ENCODE results near the gene SHB.

DNA sequence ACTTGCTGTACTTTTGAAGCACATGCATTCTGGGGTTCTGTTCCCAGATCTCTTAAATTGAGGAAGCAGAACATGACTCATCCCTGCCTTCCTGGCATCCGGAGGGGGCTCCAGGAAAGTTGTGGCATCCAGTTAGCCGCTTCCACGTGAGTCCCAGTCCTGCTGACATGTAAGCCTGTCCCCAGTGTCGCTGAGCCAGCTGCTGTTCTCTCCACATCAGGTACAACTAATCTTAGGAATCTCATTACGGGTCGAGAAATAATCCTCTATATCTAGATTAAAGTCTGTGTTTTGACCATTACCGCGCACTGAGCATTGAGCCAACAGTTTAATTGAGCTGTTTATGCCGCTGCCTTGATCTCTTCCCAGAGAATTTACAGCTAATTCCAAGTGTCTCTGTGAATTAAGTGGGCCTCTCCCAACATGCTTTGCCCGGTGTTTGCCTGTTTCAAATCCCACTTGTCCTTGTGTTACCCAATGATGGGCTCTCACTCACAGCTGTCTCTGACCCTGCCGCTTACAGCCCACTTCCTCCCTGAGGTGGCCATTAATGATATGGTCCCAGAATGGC lies 10.5 kb upstream of the SHB start:
- TF ChIP-seq, protein P1, sequence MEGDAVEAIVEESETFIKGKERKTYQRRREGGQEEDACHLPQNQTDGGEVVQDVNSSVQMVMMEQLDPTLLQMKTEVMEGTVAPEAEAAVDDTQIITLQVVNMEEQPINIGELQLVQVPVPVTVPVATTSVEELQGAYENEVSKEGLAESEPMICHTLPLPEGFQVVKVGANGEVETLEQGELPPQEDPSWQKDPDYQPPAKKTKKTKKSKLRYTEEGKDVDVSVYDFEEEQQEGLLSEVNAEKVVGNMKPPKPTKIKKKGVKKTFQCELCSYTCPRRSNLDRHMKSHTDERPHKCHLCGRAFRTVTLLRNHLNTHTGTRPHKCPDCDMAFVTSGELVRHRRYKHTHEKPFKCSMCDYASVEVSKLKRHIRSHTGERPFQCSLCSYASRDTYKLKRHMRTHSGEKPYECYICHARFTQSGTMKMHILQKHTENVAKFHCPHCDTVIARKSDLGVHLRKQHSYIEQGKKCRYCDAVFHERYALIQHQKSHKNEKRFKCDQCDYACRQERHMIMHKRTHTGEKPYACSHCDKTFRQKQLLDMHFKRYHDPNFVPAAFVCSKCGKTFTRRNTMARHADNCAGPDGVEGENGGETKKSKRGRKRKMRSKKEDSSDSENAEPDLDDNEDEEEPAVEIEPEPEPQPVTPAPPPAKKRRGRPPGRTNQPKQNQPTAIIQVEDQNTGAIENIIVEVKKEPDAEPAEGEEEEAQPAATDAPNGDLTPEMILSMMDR (IDR thresholded peaks at IDR 0.05), result no peak
- TF ChIP-seq POLR2A (IDR thresholded peaks at IDR 0.05), result no peak
